Measurements from ENCODE around the gene COLEC12.

The COLEC12 gene

DNA sequence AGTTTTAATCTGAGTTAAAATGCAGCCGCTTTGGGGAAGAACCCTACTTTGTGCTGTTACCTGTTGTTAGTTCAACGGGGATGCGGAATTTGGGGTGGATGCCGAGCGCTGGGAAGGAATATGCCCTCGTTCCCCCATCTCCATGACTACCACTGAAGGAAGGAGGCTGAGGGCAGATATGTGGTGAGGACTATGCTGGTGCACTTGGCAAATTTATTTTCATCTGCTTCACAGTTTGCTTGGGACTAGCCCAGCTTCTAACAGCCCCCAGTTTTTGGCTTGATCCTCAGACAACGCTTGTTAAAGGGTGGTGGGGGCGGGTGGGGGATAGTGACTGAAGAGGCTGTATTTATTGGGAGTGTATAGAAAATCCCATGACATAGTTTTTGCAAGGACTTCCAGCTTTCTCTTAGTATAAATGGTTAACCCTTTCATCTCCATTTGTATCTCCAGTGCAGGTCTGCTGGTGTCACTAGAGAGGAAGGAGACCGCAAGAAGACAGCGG lies 100.8 kb downstream of the COLEC12 start:
- in situ Hi-C loops (cut with HindIII; ENCODE audit: low pct_ligation_motif_present, low pct_unique_long_range_greater_than_20kb, low sequenced_read_pairs) = no loop called here
- no peak for DNase-seq

DNA sequence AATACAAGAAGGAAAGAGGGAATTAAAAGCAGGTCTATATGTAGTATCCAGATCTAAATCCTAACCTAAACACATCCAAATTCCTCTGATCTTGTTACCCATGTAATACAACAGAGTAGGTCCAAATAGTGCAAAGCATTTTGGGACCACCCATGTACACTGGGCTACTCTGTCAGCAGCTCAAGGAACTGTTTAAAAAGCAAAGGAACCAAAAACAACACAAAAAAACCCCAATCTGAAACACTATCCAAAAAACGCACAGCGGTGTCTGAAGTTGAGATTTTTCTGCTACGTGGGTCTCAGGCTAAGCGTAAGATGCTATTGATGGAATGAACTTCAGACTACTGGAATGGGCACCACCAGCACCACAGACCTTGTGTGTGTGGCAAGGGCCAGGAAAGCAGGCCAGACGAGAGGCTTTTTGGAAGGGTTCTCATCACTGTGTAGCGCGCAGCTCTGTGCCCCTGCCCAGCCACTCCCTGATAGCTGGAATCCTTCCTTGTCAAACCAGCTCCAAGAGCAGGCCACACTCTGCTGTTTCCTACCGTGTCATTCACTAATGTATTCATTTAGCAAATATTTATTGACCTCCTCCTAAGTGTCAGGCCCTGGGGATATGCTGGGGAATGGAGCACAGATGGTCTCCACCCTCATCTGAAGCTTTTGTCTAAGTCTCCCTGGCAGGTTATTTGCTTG lies 101.4 kb downstream of the COLEC12 start:
- in situ Hi-C loops (cut with HindIII; ENCODE audit: low pct_ligation_motif_present, low pct_unique_long_range_greater_than_20kb, low sequenced_read_pairs) = no loop called here
- no peak for DNase-seq

DNA sequence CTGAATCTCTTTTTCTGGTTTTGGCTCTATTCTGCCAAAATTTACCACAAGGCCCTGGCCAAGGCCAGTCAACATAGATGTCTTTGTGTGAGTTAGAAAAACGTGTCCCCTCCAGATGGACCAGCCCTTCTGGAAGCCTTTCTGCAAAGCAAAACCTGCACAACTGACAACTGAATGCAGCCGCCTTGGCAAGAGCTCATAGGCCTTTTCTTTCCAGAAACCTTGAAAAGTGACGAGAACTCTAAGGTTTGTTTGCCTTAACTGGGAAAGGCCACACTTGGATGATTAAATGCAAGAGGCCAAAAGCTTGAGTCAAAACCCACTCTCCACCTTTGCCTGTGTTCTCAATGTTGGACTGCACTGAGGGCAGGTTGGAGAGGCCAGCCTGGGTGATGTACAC lies 103.9 kb downstream of the COLEC12 start:
- DNase-seq = no peak
- in situ Hi-C loops (cut with HindIII; ENCODE audit: low pct_ligation_motif_present, low pct_unique_long_range_greater_than_20kb, low sequenced_read_pairs) = no loop called here

DNA sequence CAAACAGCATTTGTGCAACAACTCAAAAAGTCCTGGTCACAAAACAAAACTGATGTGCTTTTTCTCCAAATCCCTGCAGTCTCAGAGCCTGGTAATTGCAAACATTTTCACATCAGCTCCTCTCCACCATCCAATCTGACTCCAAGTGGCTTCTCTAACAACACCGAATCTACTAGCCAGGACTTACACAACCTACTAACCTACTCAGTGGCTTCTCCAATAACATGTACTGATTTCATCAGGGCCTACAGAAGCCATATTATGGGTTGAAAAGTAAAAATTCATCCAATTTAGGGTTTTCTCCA lies 104.3 kb downstream of the COLEC12 start:
- DNase-seq = no peak
- in situ Hi-C loops (cut with HindIII; ENCODE audit: low pct_ligation_motif_present, low pct_unique_long_range_greater_than_20kb, low sequenced_read_pairs) = no loop called here

DNA sequence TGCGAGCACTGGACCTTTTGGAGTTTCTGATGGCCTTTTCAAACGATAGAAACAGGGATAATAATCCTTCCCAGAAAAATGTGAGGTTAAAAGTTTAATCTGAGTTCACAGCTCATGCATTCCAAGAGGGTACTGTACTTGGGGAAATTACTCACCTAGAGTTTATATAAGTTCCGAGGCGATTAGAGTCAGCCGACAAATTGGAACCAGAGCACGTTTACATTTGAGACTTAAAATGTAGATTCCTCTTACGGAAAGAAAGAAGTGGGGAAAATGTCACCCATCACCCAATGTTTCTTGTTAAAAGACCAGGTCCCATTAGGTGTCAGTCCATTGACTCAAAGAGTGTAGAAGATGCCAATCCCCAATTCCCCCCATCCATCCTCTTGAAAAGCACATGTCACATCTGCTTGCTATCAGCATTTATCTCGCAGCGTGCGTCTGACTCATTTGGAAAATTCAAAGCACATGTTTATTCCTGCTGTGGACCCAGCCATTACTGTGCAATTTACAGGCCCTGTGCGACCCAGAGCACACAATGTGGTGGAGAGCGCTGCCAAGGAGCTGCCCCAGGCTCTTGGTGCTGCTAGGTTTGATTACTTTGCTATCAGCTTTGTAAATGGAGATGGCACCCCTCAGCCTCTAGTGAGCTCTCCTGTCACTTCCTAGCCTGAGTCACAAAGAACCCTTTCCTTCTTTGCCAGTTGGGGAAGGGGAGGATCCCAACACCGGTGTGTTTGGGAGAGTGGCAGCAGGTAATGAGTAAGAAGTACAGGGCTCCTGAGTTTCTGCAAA lies 104.8 kb downstream of the COLEC12 start:
- no peak for DNase-seq
- in situ Hi-C loops (cut with HindIII; ENCODE audit: low pct_ligation_motif_present, low pct_unique_long_range_greater_than_20kb, low sequenced_read_pairs) = no loop called here

DNA sequence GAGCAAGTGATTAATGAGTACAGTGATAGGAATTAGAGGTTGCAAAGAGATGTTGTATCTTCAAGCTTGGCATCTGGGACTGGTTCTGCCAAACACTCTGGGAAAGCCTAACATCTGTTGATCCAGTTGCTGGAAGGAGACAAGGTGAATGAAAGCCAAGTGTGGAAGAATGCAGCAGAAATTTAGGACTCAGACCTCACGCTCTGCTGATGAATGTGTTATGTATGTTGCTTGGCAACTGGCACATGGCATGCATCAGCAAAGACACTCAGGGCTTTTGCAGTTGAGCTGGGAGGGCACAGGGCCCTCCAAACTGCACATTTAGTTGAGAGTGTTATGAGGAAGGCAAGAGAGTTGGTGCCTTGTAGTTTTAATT lies 105.5 kb downstream of the COLEC12 start:
- no peak for DNase-seq
- in situ Hi-C loops (cut with HindIII; ENCODE audit: low pct_ligation_motif_present, low pct_unique_long_range_greater_than_20kb, low sequenced_read_pairs) = no loop called here

DNA sequence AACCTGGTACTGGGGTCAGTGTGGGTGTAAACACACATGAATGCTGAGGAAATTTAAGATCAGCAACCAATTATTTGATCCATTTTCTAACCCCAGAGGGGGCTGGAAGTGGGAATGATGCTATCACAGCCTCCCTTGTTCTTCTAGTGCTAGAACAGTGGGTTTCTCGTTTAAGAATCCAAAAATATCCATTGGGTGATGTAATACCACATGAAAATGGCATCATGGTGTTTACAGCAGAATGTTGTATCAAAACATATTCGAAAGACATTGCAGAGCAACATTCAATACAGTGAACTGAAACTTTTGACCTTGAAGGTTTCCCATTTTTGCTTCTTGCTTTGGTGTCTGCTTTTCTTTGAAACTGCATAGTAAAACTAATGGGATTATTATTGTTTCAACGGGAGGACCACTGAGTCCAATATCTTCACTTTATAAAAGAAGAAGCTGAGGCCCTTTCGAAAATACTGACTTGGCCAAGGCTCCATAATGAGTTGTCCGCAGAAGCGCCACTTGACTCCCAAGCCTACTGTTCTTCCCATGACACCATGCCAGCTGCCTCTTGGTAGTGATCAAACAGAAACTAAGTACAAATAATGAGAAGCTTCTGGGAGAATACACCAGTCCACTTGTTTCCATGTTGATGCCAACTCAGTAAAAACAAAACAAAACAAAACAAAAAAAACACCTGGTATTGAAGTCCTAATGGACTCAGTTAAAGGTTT lies 106.1 kb downstream of the COLEC12 start:
- no peak for DNase-seq
- in situ Hi-C loops (cut with HindIII; ENCODE audit: low pct_ligation_motif_present, low pct_unique_long_range_greater_than_20kb, low sequenced_read_pairs) = no loop called here

DNA sequence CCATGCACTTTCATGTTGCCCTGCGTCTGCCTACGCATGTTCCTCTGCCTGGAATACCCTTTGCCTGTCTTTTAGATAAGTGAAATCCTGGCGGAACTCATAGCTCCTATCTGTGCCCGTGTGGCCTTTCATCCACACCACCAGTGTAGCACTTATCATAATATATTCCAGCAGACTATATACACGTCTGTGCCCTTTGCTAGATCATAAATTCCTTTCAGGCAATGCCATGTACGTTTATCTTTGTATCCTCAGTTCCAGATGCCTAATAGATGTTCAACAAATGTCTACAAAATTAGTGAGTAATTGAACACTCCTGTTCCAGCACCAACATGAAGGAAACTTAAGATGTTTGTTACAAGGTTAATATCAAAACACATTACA lies 106.9 kb downstream of the COLEC12 start:
- in situ Hi-C loops (cut with HindIII; ENCODE audit: low pct_ligation_motif_present, low pct_unique_long_range_greater_than_20kb, low sequenced_read_pairs) = no loop called here
- no peak for DNase-seq

DNA sequence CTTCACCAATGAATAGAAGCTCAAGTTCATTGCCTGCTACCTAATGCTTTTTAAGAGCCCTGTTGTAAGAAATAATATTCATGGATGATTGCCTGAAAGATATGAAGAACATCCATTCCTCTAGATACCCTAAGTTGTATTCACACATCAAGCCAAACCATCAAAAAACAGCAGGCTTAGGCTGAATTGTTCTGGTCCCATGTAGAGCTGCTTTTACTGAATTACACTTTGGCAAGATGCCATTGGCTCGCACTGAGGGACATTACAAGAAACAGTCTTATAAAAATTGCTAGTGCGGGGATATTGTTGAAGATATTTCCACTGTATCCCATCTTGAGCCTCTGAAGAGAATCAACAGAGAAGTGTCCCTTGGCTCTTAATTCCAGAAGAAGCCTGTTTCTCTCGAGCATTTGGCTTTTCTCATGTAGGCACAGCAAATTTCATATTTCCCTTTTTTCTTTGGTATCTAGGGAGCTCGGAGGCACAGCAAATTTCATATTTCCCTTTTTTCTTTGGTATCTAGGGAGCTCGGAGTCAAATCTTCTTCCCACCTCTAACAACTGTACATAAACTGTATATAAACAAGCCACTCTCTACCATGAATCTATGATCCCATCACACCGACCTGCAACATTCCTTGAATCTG lies 107.5 kb downstream of the COLEC12 start:
- in situ Hi-C loops (cut with HindIII; ENCODE audit: low pct_ligation_motif_present, low pct_unique_long_range_greater_than_20kb, low sequenced_read_pairs) = no loop called here
- DNase-seq = no peak

DNA sequence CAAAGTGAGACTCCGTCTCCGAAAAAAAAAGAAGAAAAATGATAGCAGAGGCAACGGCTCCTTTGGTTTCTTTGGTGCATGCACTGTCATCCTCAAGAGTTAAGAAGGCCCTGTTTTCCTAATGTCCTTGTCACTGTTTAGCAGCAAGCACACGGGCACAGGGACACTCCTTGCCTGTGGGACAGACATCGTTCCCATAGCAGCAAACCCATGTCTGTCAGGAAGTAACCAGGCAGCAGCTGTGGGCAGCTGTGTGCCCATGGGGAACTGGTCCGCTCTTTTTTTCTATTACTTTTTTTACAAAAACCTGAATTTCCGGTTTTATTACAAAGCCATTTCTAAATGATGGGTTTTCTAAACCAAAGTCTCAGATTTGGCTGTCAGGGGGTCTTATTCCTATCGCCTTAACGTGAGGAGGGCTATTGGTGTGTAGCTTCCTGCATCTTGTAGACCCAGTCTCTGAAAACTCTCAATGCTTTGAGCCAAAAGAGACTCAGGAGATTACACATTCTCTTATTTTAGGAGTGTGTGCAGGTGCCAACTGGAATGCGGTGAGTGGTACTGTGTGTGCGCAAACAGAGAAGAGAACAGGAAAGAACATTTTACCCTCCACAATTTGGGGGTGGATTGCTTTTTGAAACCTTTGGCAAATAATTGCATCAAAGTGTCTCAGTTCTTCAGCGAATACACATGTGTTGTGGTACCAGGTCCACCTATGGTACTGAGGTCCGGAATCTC lies 109.6 kb downstream of the COLEC12 start:
- in situ Hi-C loops (cut with HindIII; ENCODE audit: low pct_ligation_motif_present, low pct_unique_long_range_greater_than_20kb, low sequenced_read_pairs) = no loop called here
- DNase-seq = no peak

DNA sequence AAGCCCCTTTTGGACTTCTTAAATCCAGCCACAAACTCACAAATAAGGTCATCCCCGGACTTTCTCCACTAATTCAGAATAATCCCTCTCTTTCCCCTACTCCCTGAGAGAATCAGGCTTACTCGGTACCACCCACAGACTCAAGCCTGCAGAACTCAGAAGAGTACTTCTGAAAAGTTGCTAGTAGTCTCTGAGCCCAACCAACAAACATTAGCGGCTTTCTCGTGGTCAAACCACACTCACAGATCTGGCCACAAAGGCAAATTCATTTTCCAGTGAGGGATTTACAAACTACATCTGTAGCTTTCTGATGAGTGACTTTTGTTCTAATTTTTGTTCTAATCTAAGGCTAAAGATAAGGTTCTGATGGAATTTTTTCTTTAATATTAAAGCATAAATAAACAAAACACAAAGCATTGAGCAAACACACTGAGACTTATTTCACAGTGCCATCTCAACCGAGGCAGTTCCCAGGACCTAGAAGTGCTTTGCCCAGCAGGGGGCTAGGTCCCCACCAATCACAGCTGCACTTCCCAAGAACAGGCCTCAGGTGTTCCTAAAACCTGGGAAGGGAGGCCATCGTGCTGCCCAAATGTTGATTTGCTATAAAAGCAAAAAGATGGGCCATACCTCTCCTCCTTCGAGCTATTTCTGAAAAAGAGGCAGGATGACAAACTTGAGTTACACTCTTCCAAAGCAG lies 110.7 kb downstream of the COLEC12 start:
- in situ Hi-C loops (cut with HindIII; ENCODE audit: low pct_ligation_motif_present, low pct_unique_long_range_greater_than_20kb, low sequenced_read_pairs) = no loop called here
- DNase-seq = no peak

DNA sequence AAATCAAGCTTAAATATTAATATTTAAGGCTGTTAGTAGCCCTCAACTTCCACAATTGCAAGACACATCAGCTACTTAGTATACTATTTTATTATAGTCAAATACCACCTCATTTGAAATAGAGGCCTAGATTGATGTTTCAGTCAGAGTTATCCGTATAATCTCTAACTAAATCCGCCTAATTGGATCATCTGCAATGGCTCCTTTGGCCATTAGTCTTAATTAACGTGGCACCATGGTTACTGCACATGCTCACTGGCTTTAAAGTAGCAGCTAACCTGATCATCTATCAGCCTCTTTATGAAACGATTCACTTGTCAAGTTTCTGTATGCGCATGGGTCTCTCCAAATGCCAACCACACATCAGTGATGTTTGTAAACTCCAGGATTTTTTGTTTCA lies 112.3 kb downstream of the COLEC12 start:
- no peak for DNase-seq
- in situ Hi-C loops (cut with HindIII; ENCODE audit: low pct_ligation_motif_present, low pct_unique_long_range_greater_than_20kb, low sequenced_read_pairs) = no loop called here

DNA sequence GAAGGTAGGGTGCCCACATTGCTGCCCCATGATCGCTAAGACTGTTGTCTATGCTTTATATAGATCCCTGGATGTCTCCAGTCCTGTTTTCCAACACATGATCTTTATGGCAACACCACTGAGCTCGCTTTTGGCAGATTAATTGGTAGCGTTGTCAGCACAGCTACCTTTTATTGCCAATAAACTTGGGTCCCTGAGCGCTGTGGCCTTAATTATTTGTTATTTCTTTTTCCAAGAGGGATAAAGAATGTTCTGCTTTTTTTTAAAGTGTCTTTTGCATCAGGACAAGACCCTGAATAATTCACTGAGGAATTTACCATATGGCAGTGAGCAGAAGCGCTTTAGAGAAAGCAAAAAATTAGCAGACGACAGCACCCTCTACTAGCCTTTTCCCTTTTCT lies 113.5 kb downstream of the COLEC12 start:
- no peak for DNase-seq
- in situ Hi-C loops (cut with HindIII; ENCODE audit: low pct_ligation_motif_present, low pct_unique_long_range_greater_than_20kb, low sequenced_read_pairs) = no loop called here

DNA sequence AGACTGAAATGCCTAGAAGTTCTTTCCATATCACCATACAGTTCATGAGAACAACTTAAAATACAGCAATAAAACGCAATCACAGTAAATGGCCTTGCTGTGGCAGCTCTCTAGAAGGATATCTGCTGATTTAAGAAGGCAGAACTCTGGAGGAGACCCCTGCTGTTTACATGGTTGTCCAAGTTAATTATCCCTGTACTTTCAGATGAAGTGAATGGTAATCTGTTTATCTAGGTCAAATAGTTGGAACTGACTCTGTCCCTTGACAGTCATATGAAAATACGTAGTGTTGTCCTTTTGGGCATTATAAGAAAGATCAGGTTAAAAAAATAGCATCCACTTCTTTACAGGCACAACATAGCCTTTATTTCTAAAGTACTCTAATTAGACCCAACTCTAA lies 115.6 kb downstream of the COLEC12 start:
- in situ Hi-C loops (cut with HindIII; ENCODE audit: low pct_ligation_motif_present, low pct_unique_long_range_greater_than_20kb, low sequenced_read_pairs) = no loop called here
- DNase-seq = no peak

DNA sequence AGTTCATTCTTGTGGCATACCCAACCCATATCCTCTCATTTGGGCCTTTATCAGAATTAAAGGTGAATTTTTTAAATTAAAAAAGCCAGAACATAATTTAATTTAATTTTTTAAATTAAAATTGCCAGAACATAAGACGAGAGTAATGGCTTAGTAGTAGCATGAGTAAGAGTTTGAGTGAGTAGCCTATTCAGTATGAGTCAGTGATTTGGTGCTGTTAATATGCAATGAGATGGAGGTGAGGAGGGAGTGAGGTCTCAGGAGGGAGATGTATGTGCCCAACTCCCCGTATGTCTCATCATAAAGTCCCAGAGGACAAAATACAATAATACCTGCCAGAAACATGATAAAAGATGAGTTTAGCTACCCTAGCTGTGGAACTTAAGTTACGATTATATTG lies 117.4 kb downstream of the COLEC12 start:
- in situ Hi-C loops (cut with HindIII; ENCODE audit: low pct_ligation_motif_present, low pct_unique_long_range_greater_than_20kb, low sequenced_read_pairs) = no loop called here
- DNase-seq = no peak

DNA sequence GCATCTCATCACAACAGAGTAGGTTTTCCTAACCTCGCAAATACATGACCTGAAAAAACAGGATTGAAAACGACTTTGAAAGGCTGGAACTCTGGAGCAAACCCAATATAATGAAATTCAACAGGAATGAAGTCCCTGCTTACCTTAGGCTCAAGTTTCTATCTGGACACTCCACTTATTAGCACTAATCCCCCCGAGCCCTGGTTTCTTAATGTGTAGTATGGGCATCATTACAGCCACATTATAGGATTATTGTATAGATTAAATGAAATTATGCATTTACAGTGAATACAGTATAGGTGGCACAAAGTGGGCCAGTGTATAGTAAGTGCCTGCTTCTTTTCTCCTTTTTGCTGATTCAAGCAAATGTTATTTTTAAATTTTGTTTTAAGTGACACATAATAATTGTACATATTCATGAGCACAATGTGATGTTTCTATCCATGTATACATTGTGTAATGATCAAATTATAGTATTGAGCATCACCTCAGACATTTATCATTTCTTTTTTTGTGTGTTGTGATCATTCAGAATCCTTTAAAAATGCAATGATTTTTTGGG lies 118.0 kb downstream of the COLEC12 start:
- in situ Hi-C loops (cut with HindIII; ENCODE audit: low pct_ligation_motif_present, low pct_unique_long_range_greater_than_20kb, low sequenced_read_pairs) = no loop called here
- DNase-seq = no peak

DNA sequence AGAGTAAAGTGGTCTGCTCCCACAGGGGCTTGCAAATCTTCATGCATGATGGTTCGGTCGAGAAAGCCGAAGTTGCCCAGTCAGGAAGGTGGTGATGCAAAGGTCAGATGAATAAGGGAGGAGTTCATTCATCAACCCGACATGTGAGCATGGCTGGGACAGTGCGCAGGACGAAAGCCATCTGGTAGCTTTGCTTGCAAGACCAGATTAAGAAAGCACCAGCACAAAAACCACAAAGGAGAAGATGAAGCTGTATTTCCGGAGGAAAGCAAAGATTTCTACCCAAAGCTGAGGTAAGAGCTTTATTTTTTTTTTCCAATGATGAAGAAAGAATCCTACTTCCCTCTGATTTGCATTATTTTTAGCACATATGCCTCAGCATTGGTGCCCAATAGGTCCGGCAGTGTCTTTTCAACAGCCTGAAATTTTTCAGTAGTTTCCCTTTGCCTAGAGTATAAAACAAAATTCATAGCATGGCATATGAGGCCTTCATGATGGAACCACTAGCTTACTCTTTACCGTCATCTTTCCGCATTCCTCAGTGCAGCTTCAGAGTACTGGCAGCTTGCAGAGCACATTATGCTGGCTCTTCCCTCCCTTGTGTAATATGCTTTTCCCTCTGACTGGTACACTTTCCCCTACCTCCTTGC lies 120.7 kb downstream of the COLEC12 start:
- no peak for DNase-seq
- in situ Hi-C loops (cut with HindIII; ENCODE audit: low pct_ligation_motif_present, low pct_unique_long_range_greater_than_20kb, low sequenced_read_pairs) = no loop called here

All from ACHN (cell line).